SK-N-MC (cell line): ENCODE measurements around the gene EEF1AKMT4.

Experiments used
- DNase-seq: peaks from one replicate; pipeline ENCODE4 v3.0.0-alpha.2; 2011; ENCODE audit warnings: low read depth, low spot score
- H3K27ac ChIP-seq: fragments of 200-600 bp; sonication (generic); 2 replicates; pipeline ENCODE4 v1.5.1; 2016; ENCODE audit warnings: mixed run types
- H3K36me3 ChIP-seq: fragments of 200-600 bp; sonication (generic); 2 replicates; pipeline ENCODE4 v1.6.1; 2017; ENCODE audit warnings: antibody characterized with exemption, low read length, mixed read lengths; ENCODE audit not compliant: insufficient read depth
- H3K4me3 ChIP-seq: fragments of 200-600 bp; sonication (generic); 2 replicates; pipeline ENCODE4 v1.5.1; 2016
- H3K9ac ChIP-seq: fragments of 200-600 bp; sonication (generic); 2 replicates; pipeline ENCODE4 v1.8.0; 2017; ENCODE audit warnings: mixed run types, mixed read lengths; ENCODE audit not compliant: insufficient read length
- H3K9me3 ChIP-seq: fragments of 200-600 bp; sonication (generic); 2 replicates; pipeline ENCODE4 v1.6.1; 2017; ENCODE audit warnings: low read depth, mild to moderate bottlenecking, antibody characterized with exemption, low read length, moderate library complexity, mixed read lengths
- EZH2 ChIP-seq: fragments of 200-600 bp; sonication (generic); IDR thresholded peaks from one replicate; pipeline ENCODE4 v1.6.1; 2017; ENCODE audit warnings: antibody characterized with exemption
- FOXP2 ChIP-seq: optimal IDR thresholded peaks from 2 replicates; pipeline ENCODE3; 2011; ENCODE audit warnings: mild to moderate bottlenecking, moderate library complexity; ENCODE audit not compliant: insufficient read depth; ENCODE audit errors: extremely low read length, control extremely low read depth
- POLR2AphosphoS5 ChIP-seq: IDR thresholded peaks from 2 replicates; pipeline ENCODE4 v1.6.1; 2012; ENCODE audit warnings: mild to moderate bottlenecking, low read depth, low read length, borderline replicate concordance

EEF1AKMT4 gene

DNA sequence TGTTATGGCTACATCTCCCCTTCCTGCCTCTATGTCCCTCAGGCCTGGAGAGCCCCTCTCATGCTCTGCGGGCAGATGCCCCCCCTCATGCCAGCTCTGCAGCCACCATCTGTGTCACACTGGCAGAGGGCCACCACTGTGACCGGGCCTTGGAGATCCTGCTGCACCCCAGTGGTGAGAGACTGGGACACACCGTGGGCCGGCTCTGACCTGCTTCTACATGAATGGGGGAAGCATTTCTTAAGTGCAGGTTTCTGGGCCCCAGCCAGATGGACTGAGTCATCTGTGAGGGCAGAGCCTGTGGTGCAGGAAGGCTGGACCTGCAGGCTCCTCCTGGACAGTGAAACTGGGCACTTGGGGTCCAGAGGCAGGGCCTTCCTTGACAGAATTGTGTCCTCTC lies 15.2 kb upstream of the EEF1AKMT4 start:
- Histone ChIP-seq H3K4me3 (no peak overlapping the region), H3K36me3 (no peaks in the 10 kb centered on the region), H3K9me3 (no peaks in the 10 kb centered on the region), H3K9ac (no peak overlapping the region), H3K27ac (no peak overlapping the region)
- TF ChIP-seq POLR2AphosphoS5 (no peak), FOXP2 (no peak), EZH2 (no peak)
- DNase-seq = no peak

- Histone ChIP-seq H3K9ac (no peak overlapping the region), H3K9me3 (no peaks in the 10 kb centered on the region), H3K27ac (no peak overlapping the region), H3K4me3 (no peak overlapping the region), H3K36me3 (no peaks in the 10 kb centered on the region)
- no peak for DNase-seq
- TF ChIP-seq FOXP2 = no peak
These were observed 14.6 kb upstream of the EEF1AKMT4 start for GRCh38 chr3:184234671-184235380.

- Histone ChIP-seq H3K36me3 (no peaks in the 10 kb centered on the region), H3K4me3 (no peak overlapping the region), H3K9ac (no peak overlapping the region), H3K9me3 (no peaks in the 10 kb centered on the region), H3K27ac (no peak overlapping the region)
- TF ChIP-seq POLR2AphosphoS5 = no peak
- TF ChIP-seq FOXP2 = no peak
- TF ChIP-seq EZH2 = no peak
- no peak for DNase-seq
These were observed 14.0 kb upstream of the EEF1AKMT4 start for GRCh38 chr3:184235381-184236032.

DNA sequence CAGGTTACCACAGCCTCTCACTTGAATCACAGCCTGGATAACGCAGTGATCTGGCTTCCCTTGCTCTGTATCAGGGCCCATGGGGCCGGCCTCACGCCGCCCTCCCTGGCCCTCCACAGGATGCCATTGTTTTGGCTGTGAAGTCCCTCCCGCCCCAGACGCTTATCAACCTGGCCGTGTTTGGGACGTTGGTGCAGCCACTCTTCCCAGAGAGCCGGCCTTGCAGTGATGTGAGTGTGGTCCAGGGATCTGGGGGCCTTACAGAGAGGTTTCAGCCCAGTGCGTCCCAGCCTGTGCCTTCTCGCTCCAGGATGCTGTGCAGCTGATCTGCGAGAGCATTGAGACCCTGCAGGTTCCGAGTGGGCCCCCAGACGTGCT lies 13.4 kb upstream of the EEF1AKMT4 start:
- Histone ChIP-seq H3K9me3 (no peaks in the 10 kb centered on the region), H3K27ac (no peak overlapping the region), H3K36me3 (no peaks in the 10 kb centered on the region), H3K9ac (no peak overlapping the region), H3K4me3 (no peak overlapping the region)
- no peak for DNase-seq
- TF ChIP-seq POLR2AphosphoS5 = no peak
- no peak for TF ChIP-seq EZH2
- TF ChIP-seq FOXP2 = no peak

DNA sequence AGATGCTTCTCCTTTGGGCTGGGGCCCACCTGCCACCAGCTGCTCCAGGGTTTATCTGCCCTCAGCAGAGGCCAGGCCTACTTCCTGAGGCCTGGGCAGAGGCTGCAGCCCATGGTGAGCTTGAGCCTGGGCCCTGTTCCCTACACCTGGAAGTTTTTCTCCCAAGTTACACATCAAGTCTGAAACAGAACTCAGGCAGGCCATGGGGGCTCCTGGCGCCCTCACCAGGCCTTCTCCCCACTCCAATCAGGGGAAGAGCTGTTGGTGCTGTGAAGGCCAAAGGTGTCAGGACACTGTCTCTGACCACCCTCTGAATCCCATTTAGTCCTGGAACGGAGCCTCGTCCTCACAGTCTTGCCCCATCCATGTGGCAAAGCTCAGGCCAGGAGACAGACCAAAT lies 12.8 kb upstream of the EEF1AKMT4 start:
- Histone ChIP-seq H3K4me3 (no peak overlapping the region), H3K27ac (no peak overlapping the region), H3K36me3 (no peaks in the 10 kb centered on the region), H3K9me3 (no peaks in the 10 kb centered on the region), H3K9ac (no peak overlapping the region)
- TF ChIP-seq POLR2AphosphoS5 = no peak
- no peak for TF ChIP-seq EZH2
- TF ChIP-seq FOXP2 = no peak
- DNase-seq = no peak

DNA sequence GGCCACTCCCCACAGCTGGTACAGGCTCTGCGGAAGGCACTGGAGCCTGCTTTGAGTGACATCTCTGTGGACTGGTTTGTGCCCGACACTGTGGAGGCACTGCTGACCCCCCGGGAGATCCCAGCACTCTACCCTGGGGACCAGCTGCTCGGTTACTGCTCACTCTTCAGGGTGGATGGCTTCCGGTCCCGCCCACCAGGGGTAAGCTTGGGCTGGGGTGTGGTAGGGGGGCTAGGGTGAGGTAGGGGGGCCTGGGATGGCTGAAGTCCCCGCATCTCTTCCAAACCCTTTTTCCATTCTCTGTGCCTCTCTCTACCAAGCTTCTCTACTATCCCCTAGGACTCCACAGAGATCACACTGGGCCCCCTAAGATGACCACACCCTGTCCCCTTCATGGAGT lies 12.3 kb upstream of the EEF1AKMT4 start:
- Histone ChIP-seq H3K9ac (no peak overlapping the region), H3K9me3 (no peaks in the 10 kb centered on the region), H3K36me3 (peaks cover 3% of the 10 kb centered on the region; the same call in 1 of the 2 replicates), H3K4me3 (no peak overlapping the region), H3K27ac (no peak overlapping the region)
- no peak for DNase-seq
- TF ChIP-seq POLR2AphosphoS5 = no peak
- no peak for TF ChIP-seq EZH2

DNA sequence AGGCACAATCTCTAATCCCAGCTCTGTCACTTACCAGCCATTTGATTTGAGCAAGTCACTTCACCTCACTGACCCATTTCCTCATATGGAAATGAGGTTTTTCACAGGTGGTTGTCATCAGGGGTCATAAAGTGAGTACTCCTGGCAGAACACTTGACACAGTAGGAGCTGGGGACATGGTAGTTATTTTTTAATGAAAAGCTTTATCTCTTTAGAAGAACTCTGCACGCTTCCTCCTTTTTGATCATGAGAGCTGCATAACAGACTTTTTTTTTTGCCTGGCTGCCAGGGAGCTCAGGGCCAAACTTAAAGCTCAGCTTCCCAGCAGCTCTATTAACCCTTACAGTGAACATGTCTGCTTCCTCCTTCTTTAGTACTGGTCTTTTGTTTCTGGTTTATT lies 11.7 kb upstream of the EEF1AKMT4 start:
- Histone ChIP-seq H3K27ac (no peak overlapping the region), H3K4me3 (no peak overlapping the region), H3K9me3 (no peaks in the 10 kb centered on the region), H3K9ac (no peak overlapping the region), H3K36me3 (peaks cover 8% of the 10 kb centered on the region)
- TF ChIP-seq EZH2 = no peak
- no peak for TF ChIP-seq FOXP2
- TF ChIP-seq POLR2AphosphoS5 = no peak
- DNase-seq = no peak

DNA sequence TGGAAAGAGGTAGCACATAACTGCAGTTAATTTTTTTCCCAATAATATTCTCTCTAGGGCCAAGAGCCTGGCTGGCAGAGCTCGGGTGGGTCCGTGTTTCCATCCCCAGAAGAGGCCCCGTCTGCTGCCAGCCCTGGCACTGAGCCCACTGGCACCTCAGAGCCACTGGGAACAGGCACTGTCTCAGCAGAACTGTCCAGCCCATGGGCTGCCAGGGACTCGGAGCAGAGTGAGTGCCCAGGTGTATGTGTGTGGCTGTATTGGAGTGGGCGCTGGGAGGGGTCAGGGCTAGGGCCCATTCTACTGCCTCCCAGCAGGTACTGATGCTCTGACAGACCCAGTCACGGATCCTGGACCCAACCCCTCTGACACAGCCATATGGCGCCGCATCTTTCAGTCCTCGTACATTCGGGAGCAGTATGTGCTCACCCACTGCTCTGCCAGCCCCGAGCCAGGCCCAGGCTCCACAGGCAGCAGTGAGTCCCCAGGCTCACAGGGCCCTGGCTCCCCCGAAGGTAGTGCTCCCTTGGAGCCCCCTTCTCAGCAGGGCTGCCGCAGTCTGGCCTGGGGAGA lies 11.1 kb upstream of the EEF1AKMT4 start:
- Histone ChIP-seq H3K4me3 (no peak overlapping the region), H3K9me3 (no peaks in the 10 kb centered on the region), H3K27ac (no peak overlapping the region), H3K9ac (no peak overlapping the region), H3K36me3 (peaks cover 14% of the 10 kb centered on the region)
- DNase-seq = no peak
- TF ChIP-seq POLR2AphosphoS5 = no peak
- TF ChIP-seq FOXP2 = no peak
- TF ChIP-seq EZH2 = no peak

DNA sequence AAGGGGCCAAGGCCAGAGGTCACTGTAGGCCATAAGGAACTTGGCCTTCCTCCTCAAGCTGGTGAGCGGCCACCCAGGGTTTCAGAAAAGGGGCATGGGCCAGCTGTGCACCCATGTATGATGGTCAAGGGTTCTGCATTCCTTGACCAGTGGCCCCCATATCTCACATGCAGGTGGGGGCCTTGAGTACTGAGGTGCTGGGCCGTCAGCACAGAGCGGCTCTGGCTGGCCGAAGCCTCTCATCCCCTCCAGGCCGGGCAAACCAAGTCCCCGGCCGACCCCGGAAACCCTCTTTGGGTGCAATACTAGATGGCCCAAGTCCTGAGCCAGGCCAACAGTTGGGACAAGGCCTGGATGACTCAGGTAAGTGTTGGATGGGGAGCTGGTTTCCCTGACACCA lies 10.3 kb upstream of the EEF1AKMT4 start:
- DNase-seq = no peak
- Histone ChIP-seq H3K9ac (no peak overlapping the region), H3K36me3 (peaks cover 23% of the 10 kb centered on the region)

More for the DNA sequence above, 10.3 kb upstream of the EEF1AKMT4 start:
- no peak overlapping the region for H3K4me3 ChIP-seq
- H3K9me3 ChIP-seq = no peaks in the 10 kb centered on the region
- H3K27ac ChIP-seq = no peak overlapping the region
- TF ChIP-seq FOXP2 = no peak
- TF ChIP-seq POLR2AphosphoS5 = no peak
- no peak for TF ChIP-seq EZH2
